Measurements from ENCODE around the gene CFI.

DNA sequence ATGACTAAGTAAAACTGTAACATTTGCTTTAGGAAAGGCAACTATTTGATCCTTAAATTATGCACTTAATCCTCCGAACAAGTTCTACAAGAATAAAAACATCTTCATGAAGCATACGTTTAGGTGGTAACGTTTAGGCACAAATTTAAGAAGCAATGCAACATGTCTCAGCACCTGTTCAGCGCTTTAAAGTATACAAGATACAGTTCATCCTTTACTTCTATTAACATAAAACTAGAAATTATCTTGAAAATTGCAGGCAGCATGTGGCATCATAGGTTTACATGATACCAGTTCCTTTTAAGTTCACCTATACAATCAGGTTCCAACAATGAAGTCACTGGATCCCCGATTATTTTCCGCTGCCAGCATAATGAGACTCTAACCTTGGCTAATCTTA lies 73.4 kb downstream of the CFI start:
- no peak for TF ChIP-seq SIN3A (IDR thresholded peaks at IDR 0.05; ENCODE audit: borderline replicate concordance, insufficient read depth, low read length)
- TF ChIP-seq TAF1 (IDR thresholded peaks at IDR 0.05; ENCODE audit: borderline replicate concordance, insufficient read depth, low read length), result no peak
- TF ChIP-seq POLR2AphosphoS5 (IDR thresholded peaks at IDR 0.05; ENCODE audit: low read depth, low read length), result no peak
- TF ChIP-seq, protein P1, sequence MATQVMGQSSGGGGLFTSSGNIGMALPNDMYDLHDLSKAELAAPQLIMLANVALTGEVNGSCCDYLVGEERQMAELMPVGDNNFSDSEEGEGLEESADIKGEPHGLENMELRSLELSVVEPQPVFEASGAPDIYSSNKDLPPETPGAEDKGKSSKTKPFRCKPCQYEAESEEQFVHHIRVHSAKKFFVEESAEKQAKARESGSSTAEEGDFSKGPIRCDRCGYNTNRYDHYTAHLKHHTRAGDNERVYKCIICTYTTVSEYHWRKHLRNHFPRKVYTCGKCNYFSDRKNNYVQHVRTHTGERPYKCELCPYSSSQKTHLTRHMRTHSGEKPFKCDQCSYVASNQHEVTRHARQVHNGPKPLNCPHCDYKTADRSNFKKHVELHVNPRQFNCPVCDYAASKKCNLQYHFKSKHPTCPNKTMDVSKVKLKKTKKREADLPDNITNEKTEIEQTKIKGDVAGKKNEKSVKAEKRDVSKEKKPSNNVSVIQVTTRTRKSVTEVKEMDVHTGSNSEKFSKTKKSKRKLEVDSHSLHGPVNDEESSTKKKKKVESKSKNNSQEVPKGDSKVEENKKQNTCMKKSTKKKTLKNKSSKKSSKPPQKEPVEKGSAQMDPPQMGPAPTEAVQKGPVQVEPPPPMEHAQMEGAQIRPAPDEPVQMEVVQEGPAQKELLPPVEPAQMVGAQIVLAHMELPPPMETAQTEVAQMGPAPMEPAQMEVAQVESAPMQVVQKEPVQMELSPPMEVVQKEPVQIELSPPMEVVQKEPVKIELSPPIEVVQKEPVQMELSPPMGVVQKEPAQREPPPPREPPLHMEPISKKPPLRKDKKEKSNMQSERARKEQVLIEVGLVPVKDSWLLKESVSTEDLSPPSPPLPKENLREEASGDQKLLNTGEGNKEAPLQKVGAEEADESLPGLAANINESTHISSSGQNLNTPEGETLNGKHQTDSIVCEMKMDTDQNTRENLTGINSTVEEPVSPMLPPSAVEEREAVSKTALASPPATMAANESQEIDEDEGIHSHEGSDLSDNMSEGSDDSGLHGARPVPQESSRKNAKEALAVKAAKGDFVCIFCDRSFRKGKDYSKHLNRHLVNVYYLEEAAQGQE (IDR thresholded peaks at IDR 0.05; ENCODE audit: insufficient read depth in 1 of 2, low read depth in 2 of 2, low read length in 2 of 2), result no peak
- no peak for TF ChIP-seq FOXP2 (optimal IDR thresholded peaks at IDR 0.05; ENCODE audit: borderline replicate concordance, extremely low read depth, extremely low read length, insufficient read depth)

Measured in PFSK-1 (cell line).